Loucy (cell line): ENCODE measurements around the gene DPM2.

Source experiments
- H2AFZ ChIP-seq: fragments of 200-600 bp; sonication (generic); 2 replicates; pipeline ENCODE4 v1.6.0; 2016; ENCODE audit warnings: antibody characterized with exemption, mild to moderate bottlenecking, low read length, moderate library complexity
- H3F3A ChIP-seq: fragments of 200-600 bp; 2 replicates; pipeline ENCODE4 v1.6.0; 2016; ENCODE audit warnings: antibody characterized with exemption, low read depth, mild to moderate bottlenecking
- H3K27me3 ChIP-seq: fragments of 200-600 bp; sonication (generic); 2 replicates; pipeline ENCODE4 v1.6.1; 2014; ENCODE audit warnings: low read length, mild to moderate bottlenecking; ENCODE audit not compliant: insufficient read depth, poor library complexity, severe bottlenecking
- H3K36me3 ChIP-seq: fragments of 200-600 bp; sonication (generic); 2 replicates; pipeline ENCODE4 v1.6.1; 2016; ENCODE audit warnings: low read length; ENCODE audit not compliant: insufficient read depth
- H3K4me1 ChIP-seq: fragments of 200-600 bp; sonication (generic); 2 replicates; pipeline ENCODE4 v1.5.1; 2014; ENCODE audit warnings: low read length, mild to moderate bottlenecking; ENCODE audit not compliant: insufficient read depth, poor library complexity, severe bottlenecking
- H3K4me2 ChIP-seq: fragments of 200-600 bp; sonication (generic); 2 replicates; pipeline ENCODE4 v1.6.0; 2014; ENCODE audit warnings: antibody characterized with exemption, low read length, low read depth, mild to moderate bottlenecking; ENCODE audit not compliant: poor library complexity, severe bottlenecking
- H3K4me3 ChIP-seq: fragments of 200-600 bp; sonication (generic); 2 replicates; pipeline ENCODE4 v1.5.1; 2014; ENCODE audit warnings: low read length, mild to moderate bottlenecking, mixed read lengths; ENCODE audit not compliant: poor library complexity, severe bottlenecking
- H3K79me2 ChIP-seq: fragments of 200-600 bp; sonication (generic); 2 replicates; pipeline ENCODE4 v1.6.1; 2014; ENCODE audit warnings: low read length; ENCODE audit not compliant: insufficient read depth
- H3K9ac ChIP-seq: fragments of 200-600 bp; sonication (generic); 2 replicates; pipeline ENCODE4 v1.6.0; 2014; ENCODE audit warnings: mild to moderate bottlenecking, low read depth, low read length, moderate library complexity; ENCODE audit not compliant: poor library complexity, severe bottlenecking
- H3K9me2 ChIP-seq: fragments of 200-600 bp; sonication (generic); replicated peaks from 2 replicates; pipeline ENCODE4 v1.6.1; 2016; ENCODE audit warnings: low read depth, low read length, mixed read lengths
- H3K9me3 ChIP-seq: fragments of 200-600 bp; sonication (generic); 2 replicates; pipeline ENCODE4 v1.6.1; 2014; ENCODE audit warnings: mild to moderate bottlenecking, antibody characterized with exemption, low read length, low read depth; ENCODE audit not compliant: insufficient read depth
- H4K20me1 ChIP-seq: fragments of 200-600 bp; sonication (generic); 2 replicates; pipeline ENCODE4 v1.6.0; 2014; ENCODE audit warnings: antibody characterized with exemption, low read length, mild to moderate bottlenecking; ENCODE audit not compliant: insufficient read depth, poor library complexity, severe bottlenecking
- EZH2phosphoT487 ChIP-seq: fragments of 200-600 bp; IDR thresholded peaks from 2 replicates; pipeline ENCODE4 v1.6.1; 2018; ENCODE audit warnings: antibody characterized with exemption, mild to moderate bottlenecking, moderate library complexity, borderline replicate concordance
- TF ChIP-seq, protein P1 (sequence below): fragments of 200-600 bp; sonication (generic); conservative IDR thresholded peaks from 2 replicates; pipeline ENCODE4 v1.5.1; 2014; ENCODE audit warnings: mild to moderate bottlenecking, antibody characterized with exemption, low read length

DPM2 gene

GRCh38 chr9:127927988-127928675, 9.5 kb downstream of the DPM2 start:
- no peak overlapping the region for H3K9ac ChIP-seq
- TF ChIP-seq, protein P1, sequence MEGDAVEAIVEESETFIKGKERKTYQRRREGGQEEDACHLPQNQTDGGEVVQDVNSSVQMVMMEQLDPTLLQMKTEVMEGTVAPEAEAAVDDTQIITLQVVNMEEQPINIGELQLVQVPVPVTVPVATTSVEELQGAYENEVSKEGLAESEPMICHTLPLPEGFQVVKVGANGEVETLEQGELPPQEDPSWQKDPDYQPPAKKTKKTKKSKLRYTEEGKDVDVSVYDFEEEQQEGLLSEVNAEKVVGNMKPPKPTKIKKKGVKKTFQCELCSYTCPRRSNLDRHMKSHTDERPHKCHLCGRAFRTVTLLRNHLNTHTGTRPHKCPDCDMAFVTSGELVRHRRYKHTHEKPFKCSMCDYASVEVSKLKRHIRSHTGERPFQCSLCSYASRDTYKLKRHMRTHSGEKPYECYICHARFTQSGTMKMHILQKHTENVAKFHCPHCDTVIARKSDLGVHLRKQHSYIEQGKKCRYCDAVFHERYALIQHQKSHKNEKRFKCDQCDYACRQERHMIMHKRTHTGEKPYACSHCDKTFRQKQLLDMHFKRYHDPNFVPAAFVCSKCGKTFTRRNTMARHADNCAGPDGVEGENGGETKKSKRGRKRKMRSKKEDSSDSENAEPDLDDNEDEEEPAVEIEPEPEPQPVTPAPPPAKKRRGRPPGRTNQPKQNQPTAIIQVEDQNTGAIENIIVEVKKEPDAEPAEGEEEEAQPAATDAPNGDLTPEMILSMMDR: no peak
- no peak for TF ChIP-seq EZH2phosphoT487
- no peaks in the 10 kb centered on the region for H3K9me3 ChIP-seq
- H3K27me3 ChIP-seq: no peaks in the 10 kb centered on the region
- no peaks in the 10 kb centered on the region for H3K4me1 ChIP-seq
- H2AFZ ChIP-seq: no peak overlapping the region
- no peaks in the 10 kb centered on the region for H4K20me1 ChIP-seq
- no peaks in the 10 kb centered on the region for H3F3A ChIP-seq
- no peak overlapping the region for H3K4me3 ChIP-seq
- no peak overlapping the region for H3K4me2 ChIP-seq
- H3K9me2 ChIP-seq: no peaks in the 10 kb centered on the region
- no peaks in the 10 kb centered on the region for H3K79me2 ChIP-seq
- no peaks in the 10 kb centered on the region for H3K36me3 ChIP-seq

GRCh38 chr9:127927201-127927987, 10.3 kb downstream of the DPM2 start:
- H4K20me1 ChIP-seq: no peaks in the 10 kb centered on the region
- no peaks in the 10 kb centered on the region for H3K9me3 ChIP-seq
- no peaks in the 10 kb centered on the region for H3F3A ChIP-seq
- H3K4me1 ChIP-seq: no peaks in the 10 kb centered on the region
- no peaks in the 10 kb centered on the region for H3K27me3 ChIP-seq
- no peak overlapping the region for H3K9ac ChIP-seq
- H2AFZ ChIP-seq: no peak overlapping the region
- H3K4me3 ChIP-seq: no peak overlapping the region
- H3K36me3 ChIP-seq: no peaks in the 10 kb centered on the region
- no peaks in the 10 kb centered on the region for H3K79me2 ChIP-seq
- TF ChIP-seq EZH2phosphoT487: no peak
- H3K4me2 ChIP-seq: no peak overlapping the region
- no peaks in the 10 kb centered on the region for H3K9me2 ChIP-seq

DNA sequence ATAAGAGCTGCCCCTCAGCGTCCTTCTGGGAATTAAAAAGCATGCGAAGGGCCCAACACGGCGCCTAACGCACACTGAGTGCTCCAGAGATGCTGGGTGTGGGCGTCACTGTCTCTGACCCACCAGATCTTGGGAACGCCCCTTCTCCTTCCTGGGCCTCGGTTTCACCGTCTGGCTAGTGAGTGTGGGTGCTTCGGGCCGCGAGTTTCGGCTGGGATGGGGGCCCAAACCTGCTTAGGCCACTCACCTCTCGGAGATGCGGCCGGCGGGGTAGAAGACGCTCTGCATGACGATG, 10.8 kb downstream of the DPM2 start:
- Histone ChIP-seq H3K9me2 (no peaks in the 10 kb centered on the region), H3K79me2 (no peaks in the 10 kb centered on the region), H3F3A (no peaks in the 10 kb centered on the region), H3K9me3 (no peaks in the 10 kb centered on the region), H3K4me2 (no peak overlapping the region), H3K36me3 (no peaks in the 10 kb centered on the region), H2AFZ (no peak overlapping the region), H3K4me3 (no peak overlapping the region), H3K9ac (no peak overlapping the region), H3K27me3 (no peaks in the 10 kb centered on the region), H4K20me1 (no peaks in the 10 kb centered on the region), H3K4me1 (no peaks in the 10 kb centered on the region)
- TF ChIP-seq, protein P1: no peak
- TF ChIP-seq EZH2phosphoT487: no peak
